Inferior parietal cortex (tissue), 1 donor: ENCODE data around the gene PTPN7.
"Not testable (repeated sequence)": the region's sequence is repeated elsewhere in the genome, so short reads cannot be mapped to it uniquely, and the experiment has no call there.

Experiments used
- DNase-seq: peaks from one replicate; pipeline ENCODE4 v3.0.0-alpha.2; 2016; ENCODE audit errors: extremely low spot score

The PTPN7 gene

GRCh38 chr1:202130816-202131522, 29.4 kb downstream of the PTPN7 start:
- peak; percentile 80 for DNase-seq

- DNase-seq: peak; percentile 87
These were observed 30.1 kb downstream of the PTPN7 start for GRCh38 chr1:202130297-202130721.

GRCh38 chr1:202129453-202130296, 30.7 kb downstream of the PTPN7 start:
- peak; percentile 50 for DNase-seq

GRCh38 chr1:202127836-202128622, 32.4 kb downstream of the PTPN7 start:
- no peak for DNase-seq

GRCh38 chr1:202127061-202127460, 33.3 kb downstream of the PTPN7 start:
- DNase-seq: no peak

GRCh38 chr1:202126426-202126825, 34.0 kb downstream of the PTPN7 start:
- DNase-seq: no peak

GRCh38 chr1:202125611-202126010, 34.8 kb downstream of the PTPN7 start:
- DNase-seq: no peak

- DNase-seq: no peak
These were observed 36.3 kb downstream of the PTPN7 start for GRCh38 chr1:202124142-202124541.

GRCh38 chr1:202123336-202123813, 37.0 kb downstream of the PTPN7 start:
- DNase-seq: no peak

GRCh38 chr1:202122639-202123335, 37.6 kb downstream of the PTPN7 start, which contains the start of gene GPR37L1:
Gene GPR37L1, plus strand, starts transcription at chr1:202122917. Its CDS starts 47 bp downstream, at chr1:202122964.
- peak; percentile 74 for DNase-seq

GRCh38 chr1:202121006-202121405, 39.4 kb downstream of the PTPN7 start:
- DNase-seq: no peak

- DNase-seq: no peak
These were observed 42.5 kb downstream of the PTPN7 start for GRCh38 chr1:202117898-202118371.

- no peak for DNase-seq
These were observed 44.1 kb downstream of the PTPN7 start for GRCh38 chr1:202116287-202116686.

- no peak for DNase-seq
These were observed 46.6 kb downstream of the PTPN7 start for GRCh38 chr1:202113690-202114300.

- DNase-seq: no peak
These were observed 47.3 kb downstream of the PTPN7 start for GRCh38 chr1:202112859-202113689.

GRCh38 chr1:202111589-202111988, 48.8 kb downstream of the PTPN7 start:
- DNase-seq: not testable (repeated sequence)

- DNase-seq: no peak
These were observed 49.4 kb downstream of the PTPN7 start for GRCh38 chr1:202110977-202111376.

GRCh38 chr1:202107801-202108731, 52.3 kb downstream of the PTPN7 start:
- no peak for DNase-seq

GRCh38 chr1:202107321-202107761, 53.1 kb downstream of the PTPN7 start:
- no peak for DNase-seq
